Measurements from ENCODE around the gene CNKSR1.

CNKSR1 gene

GRCh38 chr1:26142159-26142558, 35.1 kb upstream of the CNKSR1 start:
- no peak overlapping the region for H3K27ac ChIP-seq

GRCh38 chr1:26145041-26145959, 32.0 kb upstream of the CNKSR1 start:
- H3K27ac ChIP-seq: no peak overlapping the region
- TF ChIP-seq ZFX (IDR thresholded peaks at IDR 0.05; ENCODE audit: borderline replicate concordance) (no peak), CTCF (IDR thresholded peaks at IDR 0.05) (peak; percentile 87)

More at GRCh38 chr1:26142159-26142558, 35.1 kb upstream of the CNKSR1 start:
- no peak for TF ChIP-seq ZFX (IDR thresholded peaks at IDR 0.05; ENCODE audit: borderline replicate concordance)
- TF ChIP-seq CTCF (IDR thresholded peaks at IDR 0.05): no peak

- no peak overlapping the region for H3K27ac ChIP-seq
- no peak for TF ChIP-seq ZFX (IDR thresholded peaks at IDR 0.05; ENCODE audit: borderline replicate concordance)
- TF ChIP-seq CTCF (IDR thresholded peaks at IDR 0.05): no peak
Observed at GRCh38 chr1:26145960-26146294, 31.4 kb upstream of the CNKSR1 start.

GRCh38 chr1:26148887-26149286, 28.4 kb upstream of the CNKSR1 start:
- H3K27ac ChIP-seq: no peak overlapping the region
- TF ChIP-seq CTCF (IDR thresholded peaks at IDR 0.05): no peak
- TF ChIP-seq ZFX (IDR thresholded peaks at IDR 0.05; ENCODE audit: borderline replicate concordance): no peak

- H3K27ac ChIP-seq: no peak overlapping the region
- TF ChIP-seq CTCF (IDR thresholded peaks at IDR 0.05): no peak
- TF ChIP-seq ZFX (IDR thresholded peaks at IDR 0.05; ENCODE audit: borderline replicate concordance): no peak
Observed at GRCh38 chr1:26153966-26154532, 23.2 kb upstream of the CNKSR1 start.

- no peak for TF ChIP-seq CTCF (IDR thresholded peaks at IDR 0.05)
- no peak for TF ChIP-seq ZFX (IDR thresholded peaks at IDR 0.05; ENCODE audit: borderline replicate concordance)
- no peak overlapping the region for H3K27ac ChIP-seq
Observed at GRCh38 chr1:26154750-26155149, 22.5 kb upstream of the CNKSR1 start.

Measured in 22Rv1 (cell line).